Esophagus squamous epithelium (tissue), 4 donors: ENCODE measurements around the gene CHN2.

Source experiments
- POLR2A ChIP-seq, 4 donors: fragments of 450-650 bp; IDR thresholded peaks; one replicate each; pipeline ENCODE4 v1.6.1; 2017; ENCODE audit warnings: antibody characterized with exemption in 4 of 4, mild to moderate bottlenecking in 4 of 4, moderate library complexity in 3 of 4
- TF ChIP-seq, protein P1 (sequence below), 6 experiments: fragments of 450-650 bp in 4 of 6; fragments of 200-600 bp in 2 of 6; sonication (generic) in 2 of 6; IDR thresholded peaks; one replicate each; pipeline ENCODE4 v1.5.1; 2016 to 2019; ENCODE audit warnings: antibody characterized with exemption in 6 of 6, mild to moderate bottlenecking in 4 of 6, moderate library complexity in 4 of 6

DNA sequence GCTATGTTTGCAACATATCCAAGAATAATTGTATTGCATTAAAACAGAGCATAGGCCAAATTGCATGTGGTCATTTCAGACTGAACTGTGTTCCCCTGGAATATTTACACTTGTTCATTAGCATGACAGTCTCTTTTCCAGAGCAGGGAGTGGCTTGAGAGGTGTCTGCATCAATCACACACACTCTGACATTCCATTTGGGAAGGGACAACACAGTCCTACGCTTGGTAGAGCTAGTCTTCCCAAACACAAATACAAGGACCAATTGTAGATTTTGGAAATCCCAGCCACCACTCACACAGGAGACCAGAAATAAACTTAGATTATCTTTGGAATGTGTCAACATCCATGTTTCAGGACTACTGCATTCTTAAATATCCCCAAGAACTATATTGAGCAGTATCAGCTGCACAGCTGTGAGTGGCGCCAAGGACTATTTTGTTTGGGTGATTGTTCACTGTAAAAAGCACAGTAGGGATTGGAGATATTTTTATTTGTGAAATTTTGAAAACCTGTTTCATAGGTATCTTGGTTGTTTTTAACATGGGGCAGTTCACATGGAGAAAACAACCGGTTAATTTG, 275.5 kb downstream of the CHN2 start:
- TF ChIP-seq, protein P1, sequence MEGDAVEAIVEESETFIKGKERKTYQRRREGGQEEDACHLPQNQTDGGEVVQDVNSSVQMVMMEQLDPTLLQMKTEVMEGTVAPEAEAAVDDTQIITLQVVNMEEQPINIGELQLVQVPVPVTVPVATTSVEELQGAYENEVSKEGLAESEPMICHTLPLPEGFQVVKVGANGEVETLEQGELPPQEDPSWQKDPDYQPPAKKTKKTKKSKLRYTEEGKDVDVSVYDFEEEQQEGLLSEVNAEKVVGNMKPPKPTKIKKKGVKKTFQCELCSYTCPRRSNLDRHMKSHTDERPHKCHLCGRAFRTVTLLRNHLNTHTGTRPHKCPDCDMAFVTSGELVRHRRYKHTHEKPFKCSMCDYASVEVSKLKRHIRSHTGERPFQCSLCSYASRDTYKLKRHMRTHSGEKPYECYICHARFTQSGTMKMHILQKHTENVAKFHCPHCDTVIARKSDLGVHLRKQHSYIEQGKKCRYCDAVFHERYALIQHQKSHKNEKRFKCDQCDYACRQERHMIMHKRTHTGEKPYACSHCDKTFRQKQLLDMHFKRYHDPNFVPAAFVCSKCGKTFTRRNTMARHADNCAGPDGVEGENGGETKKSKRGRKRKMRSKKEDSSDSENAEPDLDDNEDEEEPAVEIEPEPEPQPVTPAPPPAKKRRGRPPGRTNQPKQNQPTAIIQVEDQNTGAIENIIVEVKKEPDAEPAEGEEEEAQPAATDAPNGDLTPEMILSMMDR (IDR thresholded peaks at IDR 0.05), result no peak
- TF ChIP-seq POLR2A (IDR thresholded peaks at IDR 0.05), result no peak
